ENCODE measurements around the gene IQSEC2.

DNA sequence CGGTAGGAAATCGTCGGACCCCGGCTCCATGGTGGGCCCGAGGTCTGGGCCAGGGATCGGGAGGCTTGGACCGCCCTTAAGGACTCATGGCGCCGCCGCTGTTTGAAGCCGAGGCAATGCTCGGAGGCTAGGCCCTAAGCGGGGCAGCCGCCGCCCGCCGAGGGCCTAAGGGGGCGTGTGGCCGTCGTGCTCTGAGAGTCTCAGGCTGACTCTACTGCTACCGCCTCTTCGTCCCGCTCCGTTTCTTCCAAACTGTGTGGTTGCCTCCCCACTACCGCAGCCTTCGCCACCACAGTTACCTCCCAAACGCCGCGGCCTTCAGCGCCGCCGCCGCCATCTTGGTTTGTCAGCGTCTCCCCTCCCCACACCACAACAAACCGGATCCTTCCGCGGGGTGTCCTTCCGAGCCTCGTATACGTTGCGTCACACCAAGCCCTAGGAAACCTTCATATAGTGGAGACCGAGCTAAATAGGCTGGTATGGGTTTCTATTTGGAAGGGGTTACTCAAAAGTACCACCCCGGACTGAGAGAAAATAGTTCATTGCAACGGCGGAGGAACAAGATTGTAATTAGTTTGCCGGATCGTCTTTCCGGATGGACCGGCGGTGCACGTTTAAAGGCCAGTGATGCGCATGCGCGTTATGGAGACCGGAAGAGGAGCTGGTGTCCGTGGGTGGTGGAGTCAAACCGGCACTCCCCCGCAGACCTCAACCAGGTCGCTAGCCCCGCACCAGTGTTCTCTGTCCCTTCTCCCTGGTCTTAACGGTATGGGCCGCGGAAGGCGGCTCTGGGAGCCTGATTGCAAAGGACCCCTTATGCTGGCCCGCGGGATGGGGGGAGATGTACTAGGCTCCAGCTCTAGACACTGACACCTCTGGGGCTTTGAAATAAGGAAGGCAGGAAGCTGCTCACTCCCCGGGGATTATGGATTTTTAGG is 56.3 kb downstream of the IQSEC2 start, which contains the start of gene KDM5C:
- no peak for TF ChIP-seq JUND (IDR thresholded peaks at IDR 0.05)
- TF ChIP-seq, protein P1, sequence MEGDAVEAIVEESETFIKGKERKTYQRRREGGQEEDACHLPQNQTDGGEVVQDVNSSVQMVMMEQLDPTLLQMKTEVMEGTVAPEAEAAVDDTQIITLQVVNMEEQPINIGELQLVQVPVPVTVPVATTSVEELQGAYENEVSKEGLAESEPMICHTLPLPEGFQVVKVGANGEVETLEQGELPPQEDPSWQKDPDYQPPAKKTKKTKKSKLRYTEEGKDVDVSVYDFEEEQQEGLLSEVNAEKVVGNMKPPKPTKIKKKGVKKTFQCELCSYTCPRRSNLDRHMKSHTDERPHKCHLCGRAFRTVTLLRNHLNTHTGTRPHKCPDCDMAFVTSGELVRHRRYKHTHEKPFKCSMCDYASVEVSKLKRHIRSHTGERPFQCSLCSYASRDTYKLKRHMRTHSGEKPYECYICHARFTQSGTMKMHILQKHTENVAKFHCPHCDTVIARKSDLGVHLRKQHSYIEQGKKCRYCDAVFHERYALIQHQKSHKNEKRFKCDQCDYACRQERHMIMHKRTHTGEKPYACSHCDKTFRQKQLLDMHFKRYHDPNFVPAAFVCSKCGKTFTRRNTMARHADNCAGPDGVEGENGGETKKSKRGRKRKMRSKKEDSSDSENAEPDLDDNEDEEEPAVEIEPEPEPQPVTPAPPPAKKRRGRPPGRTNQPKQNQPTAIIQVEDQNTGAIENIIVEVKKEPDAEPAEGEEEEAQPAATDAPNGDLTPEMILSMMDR (IDR thresholded peaks at IDR 0.05 in 2 of 3, conservative IDR thresholded peaks at IDR 0.05 in 1 of 3; ENCODE audit: borderline replicate concordance in 1 of 3, insufficient read depth in 1 of 3, low read depth in 2 of 3, low read length in 2 of 3), result no peak
- no peak for TF ChIP-seq RAD21 (IDR thresholded peaks at IDR 0.05; ENCODE audit: low read depth)
- peak; percentile 49 for TF ChIP-seq POLR2AphosphoS5 (IDR thresholded peaks at IDR 0.05; ENCODE audit: low read depth, low read length)
- TF ChIP-seq CEBPB (IDR thresholded peaks at IDR 0.05; ENCODE audit: low read depth), result no peak

Data from HCT116 (cell line).